K562 (cell line): ENCODE data around the gene CCDC169. TPM values are rescaled to one million over a fixed set of nuclear protein-coding genes. Genes with fewer than 3 reads are reported as not detected.

ENCODE experiments used
- ATAC-seq: fragments of 200-7000 bp; cut with Tn5 transposase; 3 replicates; pipeline ENCODE4 v1.9.1; 2020; ENCODE audit warnings: moderate library complexity
- BruUV-seq: library from RNA; stranded (reverse); fragments of 400-500 nt; replicated peaks from 2 replicates; lab custom pipeline; 2021; lab: Mats Ljungman, UMichigan
- CTCF ChIA-PET: fragments of 300-600 bp; formaldehyde crosslinking; extraction: SDS; loops from one replicate; lab custom pipeline; 2021; ENCODE audit warnings: low intra/inter-chr PET ratio; lab: Yijun Ruan, JAX
- POLR2A ChIA-PET: fragments of 300-600, 350-650 bp; sonication (Branson Sonifier 250); formaldehyde crosslinking; extraction: SDS; loops from one replicate; lab custom pipeline; 2021; ENCODE audit warnings: antibody characterized with exemption, inconsistent platforms; lab: Yijun Ruan, JAX
- DNase-seq, 4 experiments: peaks; one replicate each; pipeline versions ENCODE4 v3.0.0 to v3.0.0-alpha.2; 2011 to 2018; ENCODE audit warnings: low spot score in 3 of 4, mixed read lengths in 3 of 4; ENCODE audit errors: extremely low read depth in 1 of 4
- FAIRE-seq: peaks from 2 replicates; lab custom pipeline; 2011; peaks lifted over from hg19 to GRCh38; lab: Jason Lieb, UNC
- H2AFZ ChIP-seq: 2 replicates; pipeline ENCODE4 v1.6.0; 2011; ENCODE audit warnings: low read depth, low read length, control low read depth, inconsistent platforms
- H3K27ac ChIP-seq: fragments of 200-600 bp; 3 replicates; pipeline ENCODE4 v1.8.0; 2011; ENCODE audit warnings: low read depth, mild to moderate bottlenecking, control low read depth, inconsistent platforms, low read length, moderate library complexity, mixed read lengths; ENCODE audit errors: extremely low read depth
- H3K27me3 ChIP-seq, 2 experiments: fragments of 300-600 bp in 1 of 2; 2 replicates in 1 of 2; 3 replicates in 1 of 2; pipeline versions ENCODE4 v1.6.0 to v1.8.0; 2011; ENCODE audit warnings: inconsistent platforms in 2 of 2, low read length in 2 of 2, mild to moderate bottlenecking in 1 of 2, mixed read lengths in 1 of 2, moderate library complexity in 1 of 2; ENCODE audit not compliant: control insufficient read depth in 2 of 2, insufficient read depth in 2 of 2
- H3K36me3 ChIP-seq: fragments of 300-600 bp; 3 replicates; pipeline ENCODE4 v1.8.0; 2011; ENCODE audit warnings: mild to moderate bottlenecking, low read length, inconsistent platforms; ENCODE audit not compliant: control insufficient read depth, insufficient read depth
- H3K4me1 ChIP-seq, 2 experiments: fragments of 200-600 bp in 1 of 2; replicated peaks in 1 of 2; 2 replicates in 1 of 2; 3 replicates in 1 of 2; pipeline versions ENCODE4 v1.5.1 to v1.8.0; 2011; ENCODE audit warnings: inconsistent platforms in 2 of 2, low read length in 2 of 2, mild to moderate bottlenecking in 1 of 2, mixed read lengths in 1 of 2, moderate library complexity in 1 of 2; ENCODE audit not compliant: control insufficient read depth in 2 of 2, insufficient read depth in 2 of 2
- H3K4me2 ChIP-seq: 2 replicates; pipeline ENCODE4 v1.6.1; 2011; ENCODE audit warnings: low read length, control low read depth, inconsistent platforms, mixed read lengths; ENCODE audit not compliant: insufficient read depth
- H3K4me3 ChIP-seq: fragments of 200-600 bp; sonication (generic), shearing (Covaris generic); 2 replicates; pipeline ENCODE4 v1.5.1; 2016; ENCODE audit warnings: control low read depth, inconsistent platforms
- H3K79me2 ChIP-seq: fragments of 200-600 bp; 3 replicates; pipeline ENCODE4 v1.8.0; 2011; ENCODE audit warnings: low read length, inconsistent platforms; ENCODE audit not compliant: control insufficient read depth, insufficient read depth
- H3K9ac ChIP-seq, 2 experiments: 2 replicates each; pipeline versions ENCODE4 v1.6.0 to v1.6.1; 2011; ENCODE audit warnings: low read depth in 2 of 2, low read length in 2 of 2, control low read depth in 1 of 2, inconsistent platforms in 1 of 2, mild to moderate bottlenecking in 1 of 2, mixed read lengths in 1 of 2; ENCODE audit not compliant: insufficient read depth in 1 of 2
- H3K9me1 ChIP-seq: one replicate; pipeline ENCODE4 v1.6.0; 2011; ENCODE audit warnings: inconsistent platforms, mild to moderate bottlenecking, low read length, moderate library complexity; ENCODE audit not compliant: control insufficient read depth, insufficient read depth
- H3K9me3 ChIP-seq: replicated peaks from 2 replicates; pipeline ENCODE4 v1.5.1; 2011; ENCODE audit warnings: low read depth, low read length, inconsistent platforms; ENCODE audit not compliant: control insufficient read depth, insufficient read depth
- H4K20me1 ChIP-seq: replicated peaks from 2 replicates; pipeline ENCODE4 v1.6.1; 2011; ENCODE audit warnings: low read length, inconsistent platforms, mixed read lengths; ENCODE audit not compliant: control insufficient read depth, insufficient read depth
- ARID2 ChIP-seq: fragments of 450-650 bp; IDR thresholded peaks from 2 replicates; pipeline ENCODE4 v1.6.1; 2017; ENCODE audit warnings: antibody characterized with exemption, mild to moderate bottlenecking
- EHMT2 ChIP-seq: fragments of 450-650 bp; IDR thresholded peaks from 2 replicates; pipeline ENCODE4 v1.6.1; 2018; ENCODE audit warnings: antibody characterized with exemption
- JUND ChIP-seq, 2 experiments: IDR thresholded peaks; 2 replicates in 1 of 2; 3 replicates in 1 of 2; pipeline ENCODE4 v1.6.1; 2011; ENCODE audit warnings: borderline replicate concordance in 2 of 2, low read depth in 2 of 2, low read length in 2 of 2, improper control_type of control experiment in 1 of 2, missing biosample characterization in 1 of 2, missing genetic modification characterization in 1 of 2, missing genetic modification reagents in 1 of 2
- MAFF ChIP-seq: IDR thresholded peaks from 2 replicates; pipeline ENCODE4 v1.6.1; 2012; ENCODE audit warnings: low read length, improper control_type of control experiment
- MAFK ChIP-seq: IDR thresholded peaks from 2 replicates; pipeline ENCODE4 v1.6.1; 2011; ENCODE audit warnings: low read length, improper control_type of control experiment
- MYBL2 ChIP-seq, 2 experiments: fragments of 450-650 bp in 1 of 2; sonication (generic) in 1 of 2; formaldehyde crosslinking in 1 of 2; IDR thresholded peaks; 2 replicates each; pipeline versions ENCODE4 v1.6.1 to v1.8.1; 2017 to 2022; ENCODE audit warnings: borderline replicate concordance in 1 of 2, inconsistent platforms in 1 of 2, low read depth in 1 of 2, mild to moderate bottlenecking in 1 of 2, missing genetic modification reagents in 1 of 2, moderate library complexity in 1 of 2
- RBM17 ChIP-seq: fragments of 200-400 bp; formaldehyde crosslinking; IDR thresholded peaks from 2 replicates; pipeline ENCODE4 v1.6.1; 2017; ENCODE audit warnings: low read depth, mild to moderate bottlenecking, low read length, borderline replicate concordance
- SMAD2 ChIP-seq: fragments of 150-350 bp; IDR thresholded peaks from 2 replicates; pipeline ENCODE4 v1.6.1; 2014; ENCODE audit warnings: low read depth, mild to moderate bottlenecking, low read length
- ZFP30 ChIP-seq: fragments of 250-450 bp; sonication (Bioruptor Pico); IDR thresholded peaks from 2 replicates; pipeline ENCODE4 v1.8.0; 2022; ENCODE audit warnings: moderate library complexity, mild to moderate bottlenecking, inconsistent platforms, borderline replicate concordance
- ZNF274 ChIP-seq: IDR thresholded peaks from 2 replicates; pipeline ENCODE4 v1.6.1; 2011; ENCODE audit warnings: low read depth, mild to moderate bottlenecking, low read length, moderate library complexity, borderline replicate concordance
- ZNF316 ChIP-seq: fragments of 450-650 bp; IDR thresholded peaks from 2 replicates; pipeline ENCODE4 v1.6.1; 2016
- WGBS: fragments of 100-300 bp; shearing (Covaris generic); methylation state at CpG from one replicate; pipeline ENCODE4 v1.1.6; 2016; ENCODE audit warnings: low coverage, mixed read lengths; ENCODE audit not compliant: insufficient coverage; ENCODE audit errors: missing lambda C conversion rate; 5-methylcytosine and 5-hydroxymethylcytosine counted together
- in situ Hi-C: fragments of 300-500 bp; cut with MboI; formaldehyde crosslinking; loops from 4 replicates; pipeline ENCODE4 v1.15.0; 2018; ENCODE audit warnings: inconsistent platforms, mixed read lengths
- intact Hi-C: fragments of 100-400 bp; cut with micrococcal nuclease; formaldehyde crosslinking; loops from 2 replicates; pipeline ENCODE4 v1.14.2; 2022
- polyA plus RNA-seq, 8 experiments: library from polyadenylated mRNA; depleted of rRNA in 4 of 8; stranded (reverse) in 5 of 8; unstranded in 3 of 8; fragments of >200 nt; fragmentation: Nextera tagmentation in 2 of 8; fragmentation: Illumina TruSeq in 1 of 8; extraction: Ambion mirVana in 2 of 8; extraction: Trizol in 1 of 8; gene quantifications; 2 replicates each; pipeline versions ENCODE4 v1.2.1 to v1.2.3, GENCODE V29; 2011 to 2014; ENCODE audit warnings: inconsistent platforms in 1 of 8, missing spikeins in 1 of 8
- total RNA-seq, 7 experiments: library from RNA; depleted of rRNA in 6 of 7; stranded (reverse); fragments of >200 nt in 6 of 7; fragmentation: Illumina TruSeq in 2 of 7; extraction: Trizol in 2 of 7; gene quantifications; 2 replicates each; pipeline versions ENCODE4 v1.2.1 to v1.2.3, GENCODE V29; 2011 to 2021; ENCODE audit warnings: low replicate concordance in 1 of 7
- TF ChIP-seq, protein P1 (sequence below): sonication (generic); formaldehyde crosslinking; IDR thresholded peaks from 2 replicates; pipeline ENCODE4 v1.8.1; 2023; ENCODE audit warnings: mild to moderate bottlenecking, missing genetic modification reagents
- TF ChIP-seq, protein P2 (sequence below): sonication (generic); formaldehyde crosslinking; IDR thresholded peaks from 2 replicates; pipeline ENCODE4 v1.9.0; 2022; ENCODE audit warnings: mild to moderate bottlenecking, missing genetic modification reagents

The CCDC169 gene
- total and polyA plus RNA-seq, 9 of the 15 experiments (the other 6 are each of a cell fraction or from before 2014, with no cell fraction given) = 6.8 to 22.0 (median 12.4) TPM

DNA sequence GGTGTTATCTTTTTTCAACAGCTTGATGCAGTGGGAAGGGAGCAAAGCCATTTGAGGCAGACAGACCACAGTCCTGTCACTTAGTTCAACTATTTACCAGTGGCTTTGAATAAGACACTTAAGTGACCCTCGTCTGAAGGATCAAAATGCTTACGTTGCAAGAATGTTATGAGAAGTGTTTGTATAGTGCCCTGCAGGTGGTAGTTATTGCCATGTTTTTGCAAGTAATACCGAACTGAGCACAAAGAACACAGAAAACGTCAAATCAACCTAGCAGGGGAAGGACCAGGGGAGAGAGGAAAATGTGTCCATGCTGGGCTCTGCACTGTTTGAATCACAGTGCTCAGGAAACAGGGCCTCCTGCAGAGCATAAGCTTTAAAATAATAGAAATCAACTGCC lies 86.0 kb downstream of the CCDC169 start:
- Histone ChIP-seq H3K36me3 (no peaks in the 10 kb centered on the region), H3K27ac (no peak overlapping the region), H3K9me3 (peaks cover 7% of the 10 kb centered on the region), H2AFZ (no peak overlapping the region), H3K79me2 (peaks cover 2% of the 10 kb centered on the region; the same call in 2 of the 3 replicates), H4K20me1 (no peaks in the 10 kb centered on the region), H3K9ac (no peak overlapping the region), H3K4me3 (no peak overlapping the region), H3K27me3 (no peaks in the 10 kb centered on the region), H3K9me1 (no peaks in the 10 kb centered on the region), H3K4me2 (no peak overlapping the region), H3K4me1 (peaks cover 0 to 8% of the 10 kb centered on the region in 2 experiments; a peak in 2 of 5 replicates)
- WGBS = 46% methylated on average over 4 of the region's 4 CpGs
- no peak for TF ChIP-seq ZFP30 (CRISPR knock-in tag)
- TF ChIP-seq MYBL2 (IDR thresholded peaks at IDR 0.05; ENCODE audit: low read depth) = no peak
- no peak for TF ChIP-seq MYBL2 (CRISPR knock-in tag; IDR thresholded peaks at IDR 0.05; ENCODE audit: borderline replicate concordance)
- TF ChIP-seq, protein P1, sequence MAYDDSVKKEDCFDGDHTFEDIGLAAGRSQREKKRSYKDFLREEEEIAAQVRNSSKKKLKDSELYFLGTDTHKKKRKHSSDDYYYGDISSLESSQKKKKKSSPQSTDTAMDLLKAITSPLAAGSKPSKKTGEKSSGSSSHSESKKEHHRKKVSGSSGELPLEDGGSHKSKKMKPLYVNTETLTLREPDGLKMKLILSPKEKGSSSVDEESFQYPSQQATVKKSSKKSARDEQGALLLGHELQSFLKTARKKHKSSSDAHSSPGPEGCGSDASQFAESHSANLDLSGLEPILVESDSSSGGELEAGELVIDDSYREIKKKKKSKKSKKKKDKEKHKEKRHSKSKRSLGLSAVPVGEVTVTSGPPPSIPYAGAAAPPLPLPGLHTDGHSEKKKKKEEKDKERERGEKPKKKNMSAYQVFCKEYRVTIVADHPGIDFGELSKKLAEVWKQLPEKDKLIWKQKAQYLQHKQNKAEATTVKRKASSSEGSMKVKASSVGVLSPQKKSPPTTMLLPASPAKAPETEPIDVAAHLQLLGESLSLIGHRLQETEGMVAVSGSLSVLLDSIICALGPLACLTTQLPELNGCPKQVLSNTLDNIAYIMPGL (CRISPR knock-in tag) = no peak
- 0 out of 2 replicates have a peak, but pooled peaks have one; percentile 9 for TF ChIP-seq MAFK
- no peak for TF ChIP-seq ARID2
- TF ChIP-seq JUND (IDR thresholded peaks at IDR 0.05; ENCODE audit: borderline replicate concordance, low read depth, low read length) = no peak
- TF ChIP-seq JUND (tag; IDR thresholded peaks at IDR 0.05; ENCODE audit: borderline replicate concordance, low read depth, low read length) = no peak
- no peak for TF ChIP-seq SMAD2
- no peak for TF ChIP-seq RBM17
- TF ChIP-seq MAFF = peak; percentile 42; the same call in 1 of the 2 replicates
- TF ChIP-seq ZNF274 = no peak
- no peak for TF ChIP-seq EHMT2
- TF ChIP-seq, protein P2, sequence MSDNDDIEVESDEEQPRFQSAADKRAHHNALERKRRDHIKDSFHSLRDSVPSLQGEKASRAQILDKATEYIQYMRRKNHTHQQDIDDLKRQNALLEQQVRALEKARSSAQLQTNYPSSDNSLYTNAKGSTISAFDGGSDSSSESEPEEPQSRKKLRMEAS (CRISPR knock-in tag) = no peak
- TF ChIP-seq ZNF316 = peak; percentile 34; the same call in 1 of the 2 replicates
- ATAC-seq (no peak), DNase-seq (no peak), FAIRE-seq (no peak)
- BruUV-seq = no TSS peak
- CTCF ChIA-PET = no interaction called here
- intact Hi-C loops (no loop called here), in situ Hi-C loops (no loop called here)
- POLR2A ChIA-PET = no interaction called here
